NB4 (cell line): Measurements from ENCODE around the gene HS3ST6.

Experiments
- DNase-seq: peaks from one replicate; pipeline ENCODE4 v3.0.0; 2010; ENCODE audit warnings: low read depth
- H3K4me3 ChIP-seq: one replicate; pipeline ENCODE4 v1.5.1; 2011; ENCODE audit warnings: mild to moderate bottlenecking, low read depth, low read length, moderate library complexity
- MAX ChIP-seq: IDR thresholded peaks from 2 replicates; pipeline ENCODE4 v1.6.1; 2011; ENCODE audit warnings: low read depth, low read length
- MYC ChIP-seq: IDR thresholded peaks from 2 replicates; pipeline ENCODE4 v1.6.1; 2011; ENCODE audit warnings: low read depth, low read length
- POLR2A ChIP-seq: IDR thresholded peaks from 2 replicates; pipeline ENCODE4 v1.6.1; 2011; ENCODE audit warnings: mild to moderate bottlenecking; ENCODE audit not compliant: insufficient read length; ENCODE audit errors: extremely low read depth
- TF ChIP-seq, protein P1 (sequence below): IDR thresholded peaks from one replicate; pipeline ENCODE4 v1.5.1; 2012; ENCODE audit warnings: low read depth, low read length

HS3ST6 gene

DNA sequence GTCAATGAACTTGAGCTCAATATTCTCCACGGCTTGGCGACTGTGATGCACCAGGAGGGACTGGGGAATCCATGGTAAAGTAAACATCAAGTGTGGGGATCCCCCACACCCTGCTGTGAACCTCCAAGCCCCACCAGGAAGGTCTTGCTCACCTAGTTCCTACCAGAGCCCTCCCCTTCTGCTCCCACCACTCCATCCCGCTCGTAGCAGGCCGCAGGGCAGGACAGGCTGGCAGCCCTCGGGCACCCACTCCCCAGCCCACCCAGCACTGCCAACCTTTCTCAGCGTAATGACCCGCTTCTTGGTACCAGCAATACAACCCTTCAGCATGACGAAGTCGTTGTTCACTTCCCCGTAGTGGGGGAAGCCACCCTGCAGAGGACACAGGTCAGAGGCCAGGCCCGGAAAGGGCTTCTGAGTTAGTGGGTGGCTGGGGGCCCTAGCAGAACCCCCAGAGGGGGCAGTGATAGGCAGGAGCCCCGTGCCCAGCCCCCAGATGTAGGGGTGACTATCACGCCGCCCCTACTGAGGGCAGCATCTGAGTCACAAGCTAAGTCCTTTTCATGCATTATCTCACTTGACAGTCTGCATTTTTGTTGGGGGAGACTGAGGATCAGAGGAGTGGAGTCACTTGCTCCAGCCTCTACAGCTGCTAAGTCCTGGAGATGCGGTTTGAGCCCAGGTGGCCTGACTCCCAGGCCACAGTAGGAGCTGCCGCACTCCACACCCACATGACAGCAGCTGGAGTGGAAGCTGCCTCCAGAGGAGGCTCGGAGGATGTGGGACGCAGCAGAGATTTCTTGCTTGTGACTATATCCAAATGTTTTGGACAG lies 27.6 kb upstream of the HS3ST6 start:
- H3K4me3 ChIP-seq = no peak overlapping the region
- no peak for TF ChIP-seq MAX
- TF ChIP-seq, protein P1, sequence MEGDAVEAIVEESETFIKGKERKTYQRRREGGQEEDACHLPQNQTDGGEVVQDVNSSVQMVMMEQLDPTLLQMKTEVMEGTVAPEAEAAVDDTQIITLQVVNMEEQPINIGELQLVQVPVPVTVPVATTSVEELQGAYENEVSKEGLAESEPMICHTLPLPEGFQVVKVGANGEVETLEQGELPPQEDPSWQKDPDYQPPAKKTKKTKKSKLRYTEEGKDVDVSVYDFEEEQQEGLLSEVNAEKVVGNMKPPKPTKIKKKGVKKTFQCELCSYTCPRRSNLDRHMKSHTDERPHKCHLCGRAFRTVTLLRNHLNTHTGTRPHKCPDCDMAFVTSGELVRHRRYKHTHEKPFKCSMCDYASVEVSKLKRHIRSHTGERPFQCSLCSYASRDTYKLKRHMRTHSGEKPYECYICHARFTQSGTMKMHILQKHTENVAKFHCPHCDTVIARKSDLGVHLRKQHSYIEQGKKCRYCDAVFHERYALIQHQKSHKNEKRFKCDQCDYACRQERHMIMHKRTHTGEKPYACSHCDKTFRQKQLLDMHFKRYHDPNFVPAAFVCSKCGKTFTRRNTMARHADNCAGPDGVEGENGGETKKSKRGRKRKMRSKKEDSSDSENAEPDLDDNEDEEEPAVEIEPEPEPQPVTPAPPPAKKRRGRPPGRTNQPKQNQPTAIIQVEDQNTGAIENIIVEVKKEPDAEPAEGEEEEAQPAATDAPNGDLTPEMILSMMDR = no peak
- TF ChIP-seq POLR2A = no peak
- TF ChIP-seq MYC = no peak
- DNase-seq = no peak

- no peak for DNase-seq
- TF ChIP-seq MYC = no peak
- TF ChIP-seq, protein P1 = no peak
- TF ChIP-seq POLR2A = no peak
- no peak for TF ChIP-seq MAX
- H3K4me3 ChIP-seq = no peak overlapping the region
Measured at GRCh38 chr16:1944612-1945199, 26.5 kb upstream of the HS3ST6 start.

- peak within 1 kb of the TSS; percentile 82 for H3K4me3 ChIP-seq
- DNase-seq = peak; percentile 98
- TF ChIP-seq POLR2A = peak; percentile 86
- TF ChIP-seq, protein P1 = no peak
- TF ChIP-seq MYC = peak; percentile 75
- peak; percentile 67 for TF ChIP-seq MAX
Measured at GRCh38 chr16:1942810-1943726, 24.9 kb upstream of the HS3ST6 start, which contains the start of gene MSRB1. MSRB1 (minus strand) TSS chr16:1943199; CDS start chr16:1943156, 43 bp downstream.

- DNase-seq = peak; percentile 90
- TF ChIP-seq, protein P1 = no peak
- TF ChIP-seq MYC (no peak), POLR2A (no peak), MAX (no peak)
- H3K4me3 ChIP-seq = peak overlapping the region; percentile 82
Measured at GRCh38 chr16:1942047-1942809, 24.0 kb upstream of the HS3ST6 start.
